Mucosa of gallbladder (tissue), 1 donor: Measurements from ENCODE around the gene KCNJ12. TPM values are rescaled to one million over a fixed set of nuclear protein-coding genes. Genes with fewer than 3 reads are reported as not detected.
A peak's percentile ranks its signal among the peaks of the same experiment; 100 is the strongest.
"Not testable (repeated sequence)": the region's sequence is repeated elsewhere in the genome, so short reads cannot be mapped to it uniquely, and the experiment has no call there.

Experiments
- DNase-seq: peaks from one replicate; pipeline ENCODE4 v3.0.0-alpha.2; 2020; ENCODE audit warnings: low spot score
- total RNA-seq: library from RNA; stranded (reverse); gene quantifications from one replicate; pipeline ENCODE4 v1.2.1, GENCODE V29; 2021
- donor health status: DM: no; HTN: no; CAD: no.

Gene KCNJ12
- total RNA-seq, 1 donor from 2014 or later = 2.4 TPM

DNA sequence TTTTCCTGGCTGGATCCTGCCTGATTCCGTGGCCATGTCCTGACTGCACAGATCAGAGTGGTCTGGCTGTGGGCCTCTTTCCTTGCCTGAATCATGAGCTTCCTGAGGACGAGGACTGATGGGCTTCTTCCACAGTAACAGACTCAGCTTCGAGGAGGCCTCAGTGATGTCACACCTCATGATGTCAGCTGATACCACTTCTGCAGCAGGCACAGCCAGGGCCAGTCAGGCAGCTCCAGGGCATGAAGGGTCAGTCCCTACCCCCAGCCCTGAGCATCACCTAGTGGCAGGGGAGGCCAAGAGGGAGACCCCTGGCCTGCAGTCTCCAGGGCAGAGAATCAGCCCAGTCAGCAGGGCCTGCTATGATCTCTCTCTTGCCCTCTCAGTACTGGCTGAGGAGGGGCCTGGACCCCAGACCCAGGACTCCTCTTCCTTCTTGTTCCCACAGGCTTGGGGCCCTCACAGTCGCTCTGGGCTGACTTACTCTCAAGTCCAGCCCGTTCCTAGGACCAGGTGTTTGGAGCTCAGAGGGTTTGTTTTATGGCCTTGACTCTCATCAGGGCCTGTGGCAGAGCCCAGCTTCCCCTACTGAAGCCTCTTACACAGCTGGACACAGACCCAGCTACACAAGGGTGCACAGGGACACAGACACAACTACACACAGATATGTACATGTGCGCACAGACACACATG is 26.7 kb upstream of the KCNJ12 start:
- not testable (repeated sequence) for DNase-seq

DNA sequence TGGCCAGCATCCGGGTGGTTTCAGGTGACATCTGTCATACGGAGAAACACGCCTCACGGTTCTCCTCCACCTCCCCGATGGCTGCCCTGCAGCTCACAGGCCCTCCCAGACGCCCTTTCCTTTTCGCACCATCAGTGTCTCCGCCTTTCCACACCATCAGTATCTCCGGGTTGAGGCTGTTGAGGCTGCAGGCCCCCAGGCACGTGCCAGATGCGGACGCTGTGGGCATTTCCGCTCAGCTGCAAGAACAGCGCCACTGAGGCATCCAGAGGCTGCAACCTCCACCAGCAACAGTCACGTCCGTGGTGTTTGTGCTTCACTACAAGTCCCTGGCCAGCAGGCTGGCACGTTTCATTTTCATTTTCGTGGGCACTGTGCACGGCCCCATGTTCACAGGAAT is 25.7 kb upstream of the KCNJ12 start:
- not testable (repeated sequence) for DNase-seq

DNA sequence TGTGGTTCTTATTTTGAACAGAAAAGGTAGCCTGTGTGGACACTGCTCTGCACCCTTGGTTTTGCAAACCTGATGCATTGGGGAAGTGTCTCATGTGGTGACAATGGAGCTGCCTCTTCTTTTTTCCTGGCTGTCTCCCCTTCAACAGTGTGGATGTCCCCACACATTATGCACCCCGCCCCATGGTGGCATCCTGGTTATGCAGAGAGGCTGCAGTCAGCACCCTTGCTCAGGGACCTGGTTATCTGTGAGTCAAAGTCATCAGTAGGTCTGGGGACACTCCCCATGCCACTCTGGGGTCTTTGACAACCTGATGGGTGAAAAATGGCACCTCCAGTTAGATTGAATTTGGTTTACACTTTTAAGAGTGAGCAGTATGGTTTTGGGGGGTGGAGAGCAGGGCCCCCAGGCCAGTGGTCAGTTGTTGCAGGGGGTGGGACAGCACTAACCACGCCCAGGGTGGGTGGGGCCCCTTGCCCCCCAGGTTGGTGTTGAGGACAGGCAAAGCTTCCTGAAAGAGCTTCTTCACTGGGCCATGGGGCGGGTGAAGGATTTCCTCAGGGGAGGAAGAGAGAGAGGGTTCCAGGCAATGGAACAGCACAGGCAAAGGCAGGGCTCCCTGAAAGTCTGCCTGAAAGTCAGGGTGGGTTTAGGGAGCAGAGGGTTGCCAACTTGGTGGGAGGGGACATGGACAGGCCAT is 24.6 kb upstream of the KCNJ12 start:
- DNase-seq = no peak

DNA sequence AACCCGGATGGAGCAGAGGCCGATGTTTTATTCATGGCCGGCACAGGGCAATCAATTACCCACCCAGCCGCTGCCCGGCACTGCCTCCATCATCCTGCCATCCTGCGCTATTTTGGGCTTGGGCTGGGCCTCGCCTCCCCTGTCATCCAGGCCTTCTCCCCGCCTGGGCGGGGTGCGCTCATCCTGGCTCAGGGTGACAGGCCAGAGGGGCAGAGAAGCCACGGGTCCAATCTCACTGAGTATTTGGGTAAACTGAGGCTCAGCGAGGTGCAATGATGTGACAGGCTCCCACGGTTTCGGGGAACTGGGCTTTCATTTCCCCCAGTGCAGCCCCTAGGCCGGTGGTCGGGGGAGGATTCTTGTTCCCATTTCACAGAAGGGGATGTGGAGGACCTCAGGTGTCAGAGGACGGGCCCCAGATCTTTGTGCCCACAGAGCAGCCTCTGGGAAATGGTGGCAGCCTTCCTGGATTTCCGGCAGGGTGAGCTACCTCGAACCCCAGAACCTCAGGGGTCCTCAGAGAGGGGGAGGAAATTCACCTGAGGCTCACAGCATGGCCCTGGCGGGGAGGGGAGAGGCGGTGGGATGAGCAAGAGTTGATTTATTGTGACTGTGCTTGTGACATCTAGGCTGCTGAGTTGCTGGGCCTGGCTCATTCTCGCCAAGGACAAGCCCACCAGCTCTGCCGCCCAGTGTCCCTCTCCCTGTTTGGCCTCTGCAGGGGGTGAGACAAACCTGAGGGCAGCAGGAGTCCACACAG is 23.8 kb upstream of the KCNJ12 start:
- DNase-seq = no peak

DNA sequence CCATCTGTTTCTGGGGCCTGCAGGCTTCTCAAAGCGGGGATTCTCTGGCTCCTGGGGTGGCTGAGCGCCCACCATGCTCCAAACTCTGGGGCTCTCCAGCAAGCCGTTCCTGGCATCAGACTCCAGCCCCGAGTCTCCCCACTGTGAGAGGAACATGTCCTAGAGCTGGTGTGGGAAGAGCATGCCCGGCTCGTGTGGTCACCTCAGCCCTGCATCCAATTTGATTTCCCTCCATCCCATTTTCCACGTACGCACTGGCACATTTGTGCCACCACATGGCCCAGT is 23.2 kb upstream of the KCNJ12 start:
- DNase-seq = no peak

DNA sequence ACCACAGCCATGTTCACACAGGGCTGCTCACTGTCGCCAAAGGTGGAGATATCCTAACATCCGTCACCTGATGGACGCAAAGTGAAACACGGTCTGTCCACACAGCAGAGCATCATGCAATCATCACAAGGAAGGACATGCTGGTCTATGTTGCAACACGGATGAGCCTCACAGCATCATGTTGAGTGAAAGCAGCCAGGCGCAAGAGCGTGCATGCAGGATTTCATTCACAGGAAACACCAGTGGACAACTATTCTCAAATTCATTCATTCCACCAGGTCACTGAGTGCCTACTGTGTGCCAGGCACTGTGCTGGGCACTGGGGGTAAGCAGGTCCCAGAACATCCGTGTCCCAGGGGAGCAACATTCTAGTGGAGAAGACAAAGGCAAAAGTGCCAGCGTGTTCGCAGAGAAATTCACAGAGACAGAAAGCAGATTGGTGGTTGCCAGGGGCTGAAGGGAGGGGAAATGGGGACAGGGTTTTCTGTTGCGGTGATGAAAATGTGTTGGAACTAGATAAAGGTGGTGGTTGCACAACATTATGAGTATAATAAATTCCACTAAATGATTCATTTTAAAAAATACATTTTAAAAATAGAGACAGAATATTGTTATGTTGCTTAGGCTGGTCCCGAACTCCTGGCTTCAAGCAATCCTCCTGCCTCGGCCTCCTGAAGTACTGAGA is 22.7 kb upstream of the KCNJ12 start:
- no peak for DNase-seq

DNA sequence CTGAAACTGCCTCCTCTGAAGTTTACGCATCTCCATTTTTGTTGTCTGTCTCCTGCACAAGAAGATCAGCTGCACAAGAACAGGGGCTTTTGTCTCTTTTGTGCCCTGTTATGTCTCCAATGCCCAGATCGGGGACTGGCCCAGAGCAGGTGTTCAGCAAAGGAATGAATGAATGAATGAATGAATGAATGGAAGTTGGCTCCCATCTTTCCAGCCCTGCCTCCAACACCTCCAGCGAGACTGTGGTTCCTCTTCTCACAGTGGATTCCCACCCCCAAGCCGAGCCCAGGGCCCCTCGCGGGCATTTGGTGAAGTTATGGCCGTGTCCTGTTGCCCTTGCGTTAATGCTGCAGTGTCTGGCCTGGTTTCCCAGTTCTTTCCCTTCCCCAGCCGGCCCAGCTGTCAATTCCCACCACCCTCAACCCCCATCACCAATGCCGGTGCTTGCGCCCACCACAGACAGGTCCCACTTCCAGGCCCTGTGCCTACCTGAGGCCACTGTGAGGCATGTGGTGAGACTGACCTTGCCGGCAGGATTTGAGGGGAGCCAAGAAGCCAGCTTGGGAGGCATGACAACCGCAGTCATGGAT is 21.3 kb upstream of the KCNJ12 start:
- DNase-seq = no peak

DNA sequence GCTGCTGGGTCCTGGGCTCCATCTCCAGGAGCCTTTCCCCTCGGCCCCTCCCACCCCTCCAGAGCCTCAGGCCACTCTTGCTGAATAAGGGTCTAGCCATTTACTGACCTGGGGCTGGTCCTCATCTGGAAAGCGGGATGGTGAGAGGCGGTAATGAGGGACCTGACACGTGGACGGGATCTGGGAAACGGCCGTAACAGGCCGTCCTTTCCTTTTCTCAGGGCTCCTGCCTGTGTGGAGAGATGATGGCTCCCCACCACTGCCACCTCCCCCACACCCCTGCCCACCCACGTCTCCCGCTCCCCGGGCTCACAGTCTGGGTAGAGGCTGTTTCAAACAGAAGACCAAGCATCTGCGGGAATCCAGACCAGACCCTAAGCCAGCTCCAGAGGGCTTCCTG is 20.6 kb upstream of the KCNJ12 start:
- DNase-seq = no peak

DNA sequence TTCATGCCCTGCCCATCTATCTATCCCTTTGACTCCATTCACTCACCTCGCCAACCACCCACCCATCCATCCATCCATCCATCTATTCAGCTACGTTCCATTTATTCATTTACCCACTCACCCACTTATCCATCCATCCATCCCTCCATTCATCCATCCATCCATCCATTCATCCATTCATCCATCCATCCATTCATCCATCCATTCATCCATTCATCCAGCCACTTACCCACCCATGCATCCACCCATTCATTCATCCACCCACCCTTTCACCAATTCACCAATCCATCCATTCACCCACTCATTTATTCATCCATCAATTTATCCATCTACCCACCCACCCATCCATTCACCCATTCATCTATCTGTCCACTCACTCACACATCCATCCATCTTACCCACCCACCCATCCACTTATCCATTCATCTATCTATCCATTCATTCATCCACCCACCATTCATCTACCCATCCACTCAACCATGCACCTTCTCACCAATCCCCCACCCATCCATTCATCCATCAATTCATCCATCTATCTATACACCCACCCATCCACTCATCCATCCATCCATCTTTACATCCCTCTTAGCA is 19.5 kb upstream of the KCNJ12 start:
- no peak for DNase-seq

DNA sequence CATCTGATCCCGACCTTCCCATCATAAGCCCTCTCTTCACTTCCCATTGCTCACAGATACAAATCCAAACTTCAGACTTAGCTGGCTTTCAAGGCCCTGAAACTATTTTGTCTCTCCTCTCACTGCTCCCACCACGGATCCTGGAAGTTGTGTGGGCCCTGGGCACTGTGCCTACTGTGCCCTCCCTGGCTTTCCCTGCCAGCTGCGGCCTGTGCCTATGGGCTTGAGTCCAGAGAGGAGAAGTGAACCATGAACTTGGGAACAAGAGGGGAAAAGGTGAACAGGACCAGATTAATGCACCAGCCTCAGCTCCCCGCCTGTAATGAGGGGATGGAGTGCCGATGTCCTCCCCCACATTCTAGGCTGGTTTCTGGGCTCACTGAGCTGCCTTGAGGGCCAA is 18.9 kb upstream of the KCNJ12 start:
- DNase-seq = no peak

DNA sequence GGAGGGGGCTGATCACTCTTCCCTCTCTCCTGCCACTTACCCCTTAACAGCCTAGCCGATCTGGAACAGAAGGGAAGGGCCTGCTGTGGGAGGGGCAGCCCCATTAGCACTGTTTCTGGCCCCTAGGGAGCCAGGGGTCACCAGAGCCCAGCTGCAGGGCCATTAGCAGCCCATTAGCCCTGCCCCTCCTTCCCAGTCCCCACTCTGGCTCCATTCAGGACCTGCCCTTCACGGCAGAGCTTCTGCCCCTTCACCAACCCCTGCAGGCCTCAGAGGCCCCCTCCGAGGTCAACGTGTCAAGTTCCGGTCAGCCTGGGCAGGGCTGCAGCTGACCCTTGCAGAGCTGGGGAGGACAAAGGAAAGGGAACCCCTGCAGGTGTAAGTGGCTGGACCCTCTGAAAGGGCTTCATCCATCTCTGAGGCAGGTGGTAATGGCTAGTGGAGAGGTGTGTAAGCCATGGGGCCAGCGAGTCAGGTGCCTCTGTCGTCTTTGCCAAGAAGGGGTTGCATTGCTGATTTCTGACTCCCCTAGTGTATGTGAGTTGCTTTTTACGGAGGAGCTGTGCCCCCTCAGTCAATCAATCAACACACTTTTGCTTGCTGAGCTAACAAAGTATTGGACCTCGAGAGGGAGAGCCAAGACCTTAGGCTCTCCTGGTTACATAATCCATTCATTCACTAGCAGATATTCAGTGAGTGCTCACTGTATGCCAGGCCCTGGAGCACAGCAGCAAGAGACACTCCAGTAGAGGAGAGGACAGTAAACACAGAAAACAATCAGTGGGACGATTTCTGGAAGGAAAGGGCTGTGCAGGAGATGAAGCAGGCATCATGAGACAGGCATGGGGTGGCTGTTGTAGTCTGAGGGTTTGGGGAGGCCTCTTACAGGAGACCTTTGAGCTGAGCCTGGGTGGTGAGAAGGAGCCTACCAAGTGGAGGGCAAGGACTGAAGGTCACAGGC is 18.2 kb upstream of the KCNJ12 start:
- DNase-seq = no peak

DNA sequence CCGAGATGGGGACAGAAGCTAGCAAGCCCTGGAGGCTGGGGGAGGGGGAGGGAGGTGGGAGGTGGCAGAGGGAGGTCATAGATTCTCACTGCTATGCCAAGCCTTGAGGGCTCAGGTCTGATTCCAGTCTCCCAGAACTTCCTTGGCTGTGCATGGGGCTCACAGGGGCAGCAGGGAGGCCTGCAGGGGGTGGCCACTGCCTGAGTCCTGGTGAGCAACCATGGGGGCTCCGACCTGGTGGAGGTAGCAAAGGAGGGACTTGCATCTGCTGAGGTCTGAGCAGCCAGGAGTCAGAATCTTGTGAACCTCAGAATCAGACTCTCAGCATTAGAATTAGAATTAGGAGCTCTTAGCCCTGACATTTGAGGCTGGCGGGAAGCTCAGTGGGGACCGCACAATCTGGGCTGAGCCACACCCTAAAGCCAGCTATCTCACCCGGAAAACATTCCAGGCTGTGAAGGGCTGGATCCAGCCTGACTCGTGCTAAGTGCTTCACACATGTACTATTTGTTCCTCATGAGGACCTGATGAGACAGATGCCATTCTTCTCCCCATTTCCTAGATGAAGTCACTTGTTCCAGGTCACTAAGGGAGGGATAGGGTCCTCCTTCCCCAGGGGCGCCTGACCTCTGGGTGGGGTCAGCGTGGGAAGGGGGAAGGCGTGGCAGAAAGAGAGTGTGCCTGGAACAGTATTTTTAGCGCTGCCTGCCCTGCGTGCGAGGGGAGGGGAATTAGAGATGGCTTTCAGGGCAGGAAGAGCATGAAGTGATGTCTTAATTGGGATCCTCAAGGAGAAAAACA is 17.3 kb upstream of the KCNJ12 start:
- DNase-seq = peak; percentile 58

DNA sequence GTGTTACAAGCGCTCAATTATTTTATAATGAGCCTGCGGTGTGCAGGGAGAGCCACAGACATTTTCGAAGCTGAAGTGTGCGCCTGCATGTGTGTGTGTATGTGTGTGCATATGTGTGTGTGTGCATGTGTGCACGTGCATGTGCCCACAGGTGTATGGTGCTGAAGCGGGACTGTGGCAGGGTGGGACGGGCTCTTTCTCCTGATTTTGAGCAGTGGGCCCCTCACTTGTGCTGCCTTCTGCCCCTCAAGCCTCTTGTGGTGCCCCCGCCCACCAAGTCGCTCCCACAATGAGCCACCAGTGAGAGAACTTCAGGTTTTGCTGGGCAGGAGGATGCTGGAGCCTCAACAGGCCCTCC is 16.7 kb upstream of the KCNJ12 start:
- DNase-seq = no peak

DNA sequence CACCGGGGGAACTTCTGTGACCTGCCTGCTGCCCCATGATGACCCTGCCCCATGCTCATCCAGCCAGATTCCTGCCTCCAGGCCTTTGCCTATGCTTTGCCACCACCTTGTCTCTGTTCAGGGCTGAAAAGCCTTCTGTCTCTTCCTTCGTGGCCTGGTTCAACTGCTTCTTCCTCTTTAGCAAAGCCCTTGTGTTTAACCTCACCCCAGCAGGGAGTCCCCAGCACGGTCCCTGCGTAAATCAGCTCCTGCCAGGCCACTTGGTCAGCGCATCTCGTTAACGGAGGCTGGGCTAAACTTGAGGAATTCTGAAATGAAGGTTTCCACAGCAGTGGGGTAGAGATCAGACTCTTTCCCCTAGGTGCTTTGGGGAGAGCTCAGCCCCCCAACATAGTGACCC is 16.1 kb upstream of the KCNJ12 start:
- DNase-seq = no peak

DNA sequence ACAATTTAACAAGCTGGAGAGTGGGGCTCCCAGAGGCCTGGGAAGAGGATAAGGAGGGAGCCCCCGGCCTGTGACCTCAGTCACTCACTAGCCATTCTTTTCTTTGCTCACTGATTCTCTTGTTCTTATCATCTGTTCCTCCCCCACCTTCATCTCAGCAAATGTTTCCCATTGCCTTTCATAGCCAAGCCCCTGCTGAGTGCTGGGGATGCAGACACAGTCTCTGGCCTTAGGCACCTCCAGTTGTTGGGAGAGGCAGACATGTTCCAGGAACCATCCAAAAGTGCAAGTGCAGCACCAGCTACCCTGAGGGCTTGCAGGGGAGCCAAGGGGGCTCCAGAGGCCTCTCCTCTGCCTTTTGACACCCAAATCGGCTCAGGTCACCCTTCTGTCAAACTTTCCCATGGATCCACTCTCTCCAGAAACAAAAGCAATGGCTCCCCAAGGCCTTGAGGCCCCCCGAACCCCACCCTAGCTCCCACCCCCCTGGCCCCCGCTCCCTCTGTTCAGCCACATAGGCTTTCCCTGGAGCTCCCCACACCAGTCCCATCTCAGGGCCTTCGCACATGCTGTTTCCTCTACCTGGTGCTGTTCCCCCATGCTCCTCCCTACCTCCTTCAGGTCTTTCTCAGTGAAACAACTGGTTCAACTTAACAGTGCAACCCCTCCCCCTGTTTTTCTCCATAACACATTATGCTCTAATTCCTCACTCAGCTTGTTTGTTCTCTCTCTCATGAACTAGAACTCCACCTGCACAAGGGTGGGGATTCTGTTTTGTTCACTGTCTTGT is 14.9 kb upstream of the KCNJ12 start:
- DNase-seq = no peak

DNA sequence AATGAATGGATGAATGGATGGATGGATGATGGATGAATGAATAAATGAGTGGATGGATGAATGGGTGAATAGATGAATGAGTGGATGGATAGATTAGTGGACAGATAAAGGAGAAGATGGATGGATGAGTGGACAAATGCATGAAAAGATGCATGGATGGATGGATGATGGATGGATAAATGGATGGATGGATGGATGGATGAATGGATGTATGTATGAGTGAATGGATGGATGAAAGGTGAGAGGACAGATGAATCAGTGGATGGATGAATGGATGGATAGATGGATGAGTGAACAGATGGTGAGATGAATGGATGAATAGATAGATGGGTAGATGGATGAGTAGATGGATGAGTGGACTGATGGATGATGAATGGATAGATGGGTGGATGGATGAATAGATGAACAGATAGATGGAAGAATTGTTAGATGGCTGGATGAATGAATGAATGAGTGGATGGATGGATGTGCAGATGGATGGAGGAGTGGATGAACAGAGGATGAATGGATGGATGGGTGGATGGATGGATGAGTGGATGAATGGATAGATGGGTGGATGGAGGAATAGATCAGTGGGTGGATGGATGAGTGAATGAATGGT is 13.7 kb upstream of the KCNJ12 start:
- no peak for DNase-seq

DNA sequence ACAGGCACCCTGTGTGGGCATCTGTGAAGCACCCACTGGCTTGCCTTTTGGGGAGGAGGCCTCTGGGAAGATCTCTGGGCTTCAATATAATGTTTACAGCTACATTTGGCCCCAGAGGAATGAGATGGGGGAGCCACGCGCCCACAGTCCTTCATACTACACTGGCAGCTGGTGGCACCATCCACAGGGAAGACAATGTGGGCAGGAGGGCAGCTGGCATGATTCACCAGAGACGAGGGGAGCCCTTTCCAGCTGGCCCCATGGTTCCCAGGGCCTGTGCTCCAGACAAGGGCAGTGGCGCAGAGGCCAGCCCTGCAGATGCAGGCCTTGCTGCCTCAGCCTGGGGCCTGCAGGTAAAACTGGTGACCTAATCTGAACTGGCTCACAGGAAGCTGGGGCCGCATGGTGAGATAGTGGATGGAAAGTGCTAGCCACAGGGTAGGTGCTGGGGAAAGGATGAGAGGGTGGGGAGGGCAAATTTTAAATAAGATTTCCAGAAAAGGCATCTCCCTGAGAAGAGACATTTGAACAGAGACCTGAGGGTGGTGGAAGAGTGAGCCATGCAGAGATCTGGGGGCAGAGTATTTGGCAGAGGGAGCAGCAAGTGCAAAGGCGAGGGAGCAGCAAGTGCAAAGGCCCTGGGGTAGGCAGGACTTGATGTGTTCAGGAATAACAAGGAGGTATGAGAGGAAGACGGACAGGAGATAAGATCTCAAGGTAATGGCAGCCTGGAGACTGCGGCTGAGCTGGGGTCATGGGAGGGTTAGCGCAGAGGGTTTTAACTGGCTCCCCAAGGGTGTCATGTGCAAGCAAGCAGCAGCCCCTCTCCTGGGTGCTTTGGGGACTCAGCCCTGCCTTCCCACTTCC is 12.1 kb upstream of the KCNJ12 start:
- DNase-seq = no peak

DNA sequence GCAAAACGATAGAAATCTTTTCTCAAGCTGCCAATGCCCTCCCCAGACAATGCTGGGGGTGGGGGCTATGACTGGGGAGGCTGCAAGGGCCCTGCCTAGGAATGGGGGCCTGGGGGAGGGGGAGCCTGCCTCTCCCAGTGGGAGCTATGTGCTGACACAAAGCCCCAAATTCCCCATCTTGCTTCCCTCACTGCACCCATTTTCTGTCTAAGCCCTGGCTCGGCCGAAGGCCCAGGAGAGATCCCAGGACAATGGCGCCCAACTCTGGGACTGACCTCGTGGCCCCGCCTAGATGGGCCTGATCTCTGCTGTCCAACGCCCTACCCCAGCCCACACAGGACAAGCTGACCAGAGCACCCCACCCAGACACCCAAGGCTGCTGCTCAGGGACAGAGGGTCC is 11.1 kb upstream of the KCNJ12 start:
- no peak for DNase-seq
